Measurements from ENCODE around the gene SF3A1.
"Not testable (repeated sequence)": the region's sequence is repeated elsewhere in the genome, so short reads cannot be mapped to it uniquely, and the experiment has no call there.

DNA sequence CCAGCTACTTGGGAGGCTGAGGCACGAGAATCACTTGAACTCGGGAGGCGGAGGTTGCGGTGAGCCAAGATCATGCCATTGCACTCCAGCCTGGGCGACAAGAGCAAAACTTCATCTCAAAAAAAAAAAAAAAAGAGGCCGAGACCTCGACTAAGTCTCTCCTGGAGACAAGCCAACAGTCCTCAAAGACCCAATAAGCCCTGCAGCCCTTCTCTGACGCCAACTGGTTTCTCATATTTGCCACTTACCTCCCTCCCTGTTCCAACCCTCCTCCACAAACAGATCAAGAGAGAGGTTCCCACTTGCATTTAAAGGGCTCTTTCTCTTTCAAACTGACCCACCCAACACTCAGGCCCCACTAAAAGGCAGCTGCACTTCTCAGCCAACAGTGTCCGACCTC lies 18.4 kb downstream of the SF3A1 start:
- TF ChIP-seq, protein P1, sequence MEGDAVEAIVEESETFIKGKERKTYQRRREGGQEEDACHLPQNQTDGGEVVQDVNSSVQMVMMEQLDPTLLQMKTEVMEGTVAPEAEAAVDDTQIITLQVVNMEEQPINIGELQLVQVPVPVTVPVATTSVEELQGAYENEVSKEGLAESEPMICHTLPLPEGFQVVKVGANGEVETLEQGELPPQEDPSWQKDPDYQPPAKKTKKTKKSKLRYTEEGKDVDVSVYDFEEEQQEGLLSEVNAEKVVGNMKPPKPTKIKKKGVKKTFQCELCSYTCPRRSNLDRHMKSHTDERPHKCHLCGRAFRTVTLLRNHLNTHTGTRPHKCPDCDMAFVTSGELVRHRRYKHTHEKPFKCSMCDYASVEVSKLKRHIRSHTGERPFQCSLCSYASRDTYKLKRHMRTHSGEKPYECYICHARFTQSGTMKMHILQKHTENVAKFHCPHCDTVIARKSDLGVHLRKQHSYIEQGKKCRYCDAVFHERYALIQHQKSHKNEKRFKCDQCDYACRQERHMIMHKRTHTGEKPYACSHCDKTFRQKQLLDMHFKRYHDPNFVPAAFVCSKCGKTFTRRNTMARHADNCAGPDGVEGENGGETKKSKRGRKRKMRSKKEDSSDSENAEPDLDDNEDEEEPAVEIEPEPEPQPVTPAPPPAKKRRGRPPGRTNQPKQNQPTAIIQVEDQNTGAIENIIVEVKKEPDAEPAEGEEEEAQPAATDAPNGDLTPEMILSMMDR (IDR thresholded peaks at IDR 0.05): not testable (repeated sequence)
- TF ChIP-seq, protein P2, sequence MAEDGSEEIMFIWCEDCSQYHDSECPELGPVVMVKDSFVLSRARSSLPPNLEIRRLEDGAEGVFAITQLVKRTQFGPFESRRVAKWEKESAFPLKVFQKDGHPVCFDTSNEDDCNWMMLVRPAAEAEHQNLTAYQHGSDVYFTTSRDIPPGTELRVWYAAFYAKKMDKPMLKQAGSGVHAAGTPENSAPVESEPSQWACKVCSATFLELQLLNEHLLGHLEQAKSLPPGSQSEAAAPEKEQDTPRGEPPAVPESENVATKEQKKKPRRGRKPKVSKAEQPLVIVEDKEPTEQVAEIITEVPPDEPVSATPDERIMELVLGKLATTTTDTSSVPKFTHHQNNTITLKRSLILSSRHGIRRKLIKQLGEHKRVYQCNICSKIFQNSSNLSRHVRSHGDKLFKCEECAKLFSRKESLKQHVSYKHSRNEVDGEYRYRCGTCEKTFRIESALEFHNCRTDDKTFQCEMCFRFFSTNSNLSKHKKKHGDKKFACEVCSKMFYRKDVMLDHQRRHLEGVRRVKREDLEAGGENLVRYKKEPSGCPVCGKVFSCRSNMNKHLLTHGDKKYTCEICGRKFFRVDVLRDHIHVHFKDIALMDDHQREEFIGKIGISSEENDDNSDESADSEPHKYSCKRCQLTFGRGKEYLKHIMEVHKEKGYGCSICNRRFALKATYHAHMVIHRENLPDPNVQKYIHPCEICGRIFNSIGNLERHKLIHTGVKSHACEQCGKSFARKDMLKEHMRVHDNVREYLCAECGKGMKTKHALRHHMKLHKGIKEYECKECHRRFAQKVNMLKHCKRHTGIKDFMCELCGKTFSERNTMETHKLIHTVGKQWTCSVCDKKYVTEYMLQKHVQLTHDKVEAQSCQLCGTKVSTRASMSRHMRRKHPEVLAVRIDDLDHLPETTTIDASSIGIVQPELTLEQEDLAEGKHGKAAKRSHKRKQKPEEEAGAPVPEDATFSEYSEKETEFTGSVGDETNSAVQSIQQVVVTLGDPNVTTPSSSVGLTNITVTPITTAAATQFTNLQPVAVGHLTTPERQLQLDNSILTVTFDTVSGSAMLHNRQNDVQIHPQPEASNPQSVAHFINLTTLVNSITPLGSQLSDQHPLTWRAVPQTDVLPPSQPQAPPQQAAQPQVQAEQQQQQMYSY (CRISPR knock-in tag; IDR thresholded peaks at IDR 0.05): not testable (repeated sequence)
- TF ChIP-seq ZNF121 (CRISPR knock-in tag; IDR thresholded peaks at IDR 0.05); CREB1 (CRISPR knock-in tag; IDR thresholded peaks at IDR 0.05); MXD4 (CRISPR knock-in tag; IDR thresholded peaks at IDR 0.05; ENCODE audit: borderline replicate concordance); FOXJ3 (CRISPR knock-in tag; IDR thresholded peaks at IDR 0.05; ENCODE audit: borderline replicate concordance): not testable (repeated sequence)
- TF ChIP-seq, protein P3, sequence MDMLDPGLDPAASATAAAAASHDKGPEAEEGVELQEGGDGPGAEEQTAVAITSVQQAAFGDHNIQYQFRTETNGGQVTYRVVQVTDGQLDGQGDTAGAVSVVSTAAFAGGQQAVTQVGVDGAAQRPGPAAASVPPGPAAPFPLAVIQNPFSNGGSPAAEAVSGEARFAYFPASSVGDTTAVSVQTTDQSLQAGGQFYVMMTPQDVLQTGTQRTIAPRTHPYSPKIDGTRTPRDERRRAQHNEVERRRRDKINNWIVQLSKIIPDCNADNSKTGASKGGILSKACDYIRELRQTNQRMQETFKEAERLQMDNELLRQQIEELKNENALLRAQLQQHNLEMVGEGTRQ (CRISPR knock-in tag; IDR thresholded peaks at IDR 0.05): not testable (repeated sequence)
- TF ChIP-seq, protein P4, sequence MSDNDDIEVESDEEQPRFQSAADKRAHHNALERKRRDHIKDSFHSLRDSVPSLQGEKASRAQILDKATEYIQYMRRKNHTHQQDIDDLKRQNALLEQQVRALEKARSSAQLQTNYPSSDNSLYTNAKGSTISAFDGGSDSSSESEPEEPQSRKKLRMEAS (CRISPR knock-in tag; IDR thresholded peaks at IDR 0.05): not testable (repeated sequence)
- TF ChIP-seq, protein P5, sequence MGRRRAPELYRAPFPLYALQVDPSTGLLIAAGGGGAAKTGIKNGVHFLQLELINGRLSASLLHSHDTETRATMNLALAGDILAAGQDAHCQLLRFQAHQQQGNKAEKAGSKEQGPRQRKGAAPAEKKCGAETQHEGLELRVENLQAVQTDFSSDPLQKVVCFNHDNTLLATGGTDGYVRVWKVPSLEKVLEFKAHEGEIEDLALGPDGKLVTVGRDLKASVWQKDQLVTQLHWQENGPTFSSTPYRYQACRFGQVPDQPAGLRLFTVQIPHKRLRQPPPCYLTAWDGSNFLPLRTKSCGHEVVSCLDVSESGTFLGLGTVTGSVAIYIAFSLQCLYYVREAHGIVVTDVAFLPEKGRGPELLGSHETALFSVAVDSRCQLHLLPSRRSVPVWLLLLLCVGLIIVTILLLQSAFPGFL (CRISPR knock-in tag; IDR thresholded peaks at IDR 0.05; ENCODE audit: borderline replicate concordance): not testable (repeated sequence)
- TF ChIP-seq, protein P6, sequence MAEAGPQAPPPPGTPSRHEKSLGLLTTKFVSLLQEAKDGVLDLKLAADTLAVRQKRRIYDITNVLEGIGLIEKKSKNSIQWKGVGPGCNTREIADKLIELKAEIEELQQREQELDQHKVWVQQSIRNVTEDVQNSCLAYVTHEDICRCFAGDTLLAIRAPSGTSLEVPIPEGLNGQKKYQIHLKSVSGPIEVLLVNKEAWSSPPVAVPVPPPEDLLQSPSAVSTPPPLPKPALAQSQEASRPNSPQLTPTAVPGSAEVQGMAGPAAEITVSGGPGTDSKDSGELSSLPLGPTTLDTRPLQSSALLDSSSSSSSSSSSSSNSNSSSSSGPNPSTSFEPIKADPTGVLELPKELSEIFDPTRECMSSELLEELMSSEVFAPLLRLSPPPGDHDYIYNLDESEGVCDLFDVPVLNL (CRISPR knock-in tag; IDR thresholded peaks at IDR 0.05; ENCODE audit: borderline replicate concordance, low read depth): not testable (repeated sequence)
- TF ChIP-seq, protein P7, sequence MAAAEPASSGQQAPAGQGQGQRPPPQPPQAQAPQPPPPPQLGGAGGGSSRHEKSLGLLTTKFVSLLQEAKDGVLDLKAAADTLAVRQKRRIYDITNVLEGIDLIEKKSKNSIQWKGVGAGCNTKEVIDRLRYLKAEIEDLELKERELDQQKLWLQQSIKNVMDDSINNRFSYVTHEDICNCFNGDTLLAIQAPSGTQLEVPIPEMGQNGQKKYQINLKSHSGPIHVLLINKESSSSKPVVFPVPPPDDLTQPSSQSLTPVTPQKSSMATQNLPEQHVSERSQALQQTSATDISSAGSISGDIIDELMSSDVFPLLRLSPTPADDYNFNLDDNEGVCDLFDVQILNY (CRISPR knock-in tag; IDR thresholded peaks at IDR 0.05): not testable (repeated sequence)
- TF ChIP-seq, protein P8, sequence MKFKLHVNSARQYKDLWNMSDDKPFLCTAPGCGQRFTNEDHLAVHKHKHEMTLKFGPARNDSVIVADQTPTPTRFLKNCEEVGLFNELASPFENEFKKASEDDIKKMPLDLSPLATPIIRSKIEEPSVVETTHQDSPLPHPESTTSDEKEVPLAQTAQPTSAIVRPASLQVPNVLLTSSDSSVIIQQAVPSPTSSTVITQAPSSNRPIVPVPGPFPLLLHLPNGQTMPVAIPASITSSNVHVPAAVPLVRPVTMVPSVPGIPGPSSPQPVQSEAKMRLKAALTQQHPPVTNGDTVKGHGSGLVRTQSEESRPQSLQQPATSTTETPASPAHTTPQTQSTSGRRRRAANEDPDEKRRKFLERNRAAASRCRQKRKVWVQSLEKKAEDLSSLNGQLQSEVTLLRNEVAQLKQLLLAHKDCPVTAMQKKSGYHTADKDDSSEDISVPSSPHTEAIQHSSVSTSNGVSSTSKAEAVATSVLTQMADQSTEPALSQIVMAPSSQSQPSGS (CRISPR knock-in tag; IDR thresholded peaks at IDR 0.05; ENCODE audit: borderline replicate concordance, low read depth): not testable (repeated sequence)
